HG03432 (cell line): Measurements from ENCODE around the gene XXYLT1.
"Not testable (repeated sequence)": the region's sequence is repeated elsewhere in the genome, so short reads cannot be mapped to it uniquely, and the experiment has no call there.

Source experiments
- ATAC-seq: cut with Tn5 transposase; IDR thresholded peaks from one replicate; pipeline ENCODE4 v1.9.1; 2021; ENCODE audit warnings: mild to moderate bottlenecking, moderate library complexity; ENCODE audit not compliant: unreplicated experiment

Gene XXYLT1

DNA sequence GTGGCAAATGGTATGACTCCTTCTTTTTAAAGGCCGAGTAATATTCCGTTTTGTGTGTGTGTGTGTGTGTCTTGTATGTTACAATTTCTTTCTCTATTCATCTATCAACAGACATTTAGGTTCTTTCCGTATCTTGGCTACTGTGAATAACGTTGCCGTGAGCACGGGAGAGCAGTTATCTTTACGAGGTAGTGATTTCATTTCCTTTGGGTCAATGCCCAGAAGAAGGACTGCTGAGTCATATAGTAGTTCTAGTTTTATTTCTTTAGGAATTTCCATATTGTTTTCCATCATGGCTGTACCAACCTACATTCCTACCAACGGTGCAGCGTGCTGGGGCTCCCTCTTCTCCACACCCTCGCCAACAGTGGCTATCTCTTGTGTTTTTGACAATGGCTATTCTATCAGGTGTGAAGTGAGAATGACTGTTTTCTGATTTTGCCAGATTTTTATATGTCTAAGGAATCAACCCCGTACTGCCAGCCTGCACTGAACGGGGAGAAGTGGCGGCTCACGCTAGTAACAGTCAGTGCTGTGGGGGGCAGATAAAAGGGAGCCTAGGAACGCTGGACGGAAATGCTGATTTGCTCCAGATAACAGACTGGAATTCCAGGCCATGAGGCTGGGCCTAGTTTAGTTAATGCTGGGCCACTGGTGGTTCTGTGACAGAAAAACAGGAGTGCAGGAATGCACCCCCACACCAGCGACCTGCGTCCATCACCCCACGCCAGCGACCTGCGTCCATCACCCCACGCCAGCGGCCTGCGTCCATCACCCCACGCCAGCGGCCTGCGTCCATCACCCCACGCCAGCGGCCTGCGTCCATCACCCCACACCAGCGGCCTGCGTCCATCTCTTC, 168.1 kb downstream of the XXYLT1 start:
- ATAC-seq = no peak

DNA sequence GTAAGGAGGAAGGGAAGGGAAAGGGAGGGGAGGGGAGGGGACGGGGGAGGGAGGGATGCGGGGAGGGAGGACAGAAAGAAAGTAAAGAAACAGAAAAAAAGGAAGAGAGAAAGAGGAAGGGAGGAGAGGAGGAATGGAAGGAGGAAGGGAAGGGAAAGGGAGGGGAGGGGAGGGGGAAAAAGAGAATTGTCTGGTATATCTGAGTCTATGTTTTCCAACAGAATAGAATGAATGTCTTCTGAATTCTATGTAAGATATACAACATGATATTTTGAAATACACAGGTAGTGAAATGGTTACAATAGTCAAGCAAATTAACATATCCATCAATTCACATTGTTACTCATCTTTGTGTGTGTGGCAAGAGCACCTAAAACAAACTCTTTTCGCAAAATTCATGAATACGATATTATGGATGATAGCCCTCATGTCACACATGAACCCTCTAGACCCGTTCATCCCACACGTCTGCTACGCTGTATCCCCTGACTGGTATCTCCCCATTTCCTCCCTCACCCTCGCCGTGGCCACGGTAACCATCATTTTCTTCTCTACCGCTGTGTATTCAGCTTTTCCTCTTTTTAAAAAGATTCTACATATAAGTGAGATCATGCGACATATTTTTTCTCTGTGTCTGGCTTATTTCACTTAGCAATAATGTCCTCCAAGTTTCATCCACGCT, 168.9 kb downstream of the XXYLT1 start:
- no peak for ATAC-seq

DNA sequence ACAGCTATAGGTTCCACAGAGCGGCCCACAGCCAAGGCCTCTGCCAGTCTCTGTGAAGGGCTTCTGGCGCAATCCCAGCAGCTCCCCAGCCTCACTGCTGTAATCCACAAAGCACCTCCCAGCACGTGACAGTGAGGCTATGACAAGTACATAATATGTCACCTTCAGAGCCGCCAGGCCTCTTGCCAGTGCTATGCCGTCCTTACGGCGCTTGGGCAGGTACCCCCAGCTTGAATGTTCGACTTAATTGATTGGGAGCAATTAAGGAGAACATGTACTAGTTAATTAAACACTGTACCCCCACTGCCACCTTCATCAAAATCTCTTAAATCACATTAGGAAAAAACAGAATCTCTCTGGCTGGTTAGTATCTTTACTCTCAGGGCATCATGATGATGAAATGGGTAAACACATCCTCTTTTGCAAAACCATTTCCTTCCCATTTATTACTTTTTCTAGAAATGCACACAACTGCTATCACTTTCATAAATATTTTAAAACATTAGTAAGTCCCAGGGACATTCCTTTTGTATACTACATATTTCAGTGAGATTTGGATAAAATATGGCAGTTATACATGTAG, 169.9 kb downstream of the XXYLT1 start:
- ATAC-seq = no peak

GRCh38 chr3:195099951-195100785, 170.8 kb downstream of the XXYLT1 start:
- ATAC-seq = no peak

GRCh38 chr3:195098741-195099525, 172.0 kb downstream of the XXYLT1 start:
- ATAC-seq = no peak

- no peak for ATAC-seq
Observed at GRCh38 chr3:195097331-195098255, 173.4 kb downstream of the XXYLT1 start.

- ATAC-seq = no peak
Observed at GRCh38 chr3:195096484-195097330, 174.3 kb downstream of the XXYLT1 start.

DNA sequence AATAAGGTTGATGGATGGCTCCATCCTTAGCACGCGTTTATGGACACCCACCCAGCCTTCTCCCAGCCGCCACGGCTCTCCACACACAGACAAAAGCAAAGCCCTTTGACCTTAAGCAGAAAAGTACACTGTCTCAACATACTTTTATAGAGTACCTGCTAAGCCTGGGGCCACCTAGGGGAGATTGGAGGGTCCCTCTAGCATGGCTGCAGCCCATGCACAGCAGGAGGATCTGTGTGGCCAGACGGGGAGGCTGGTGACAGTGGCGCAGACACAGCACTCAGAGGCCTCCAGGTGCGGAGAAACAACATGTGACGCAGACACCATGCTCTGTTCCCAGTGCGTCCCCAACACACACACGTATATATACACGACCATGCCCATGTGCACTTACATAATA, 174.9 kb downstream of the XXYLT1 start:
- ATAC-seq = no peak

DNA sequence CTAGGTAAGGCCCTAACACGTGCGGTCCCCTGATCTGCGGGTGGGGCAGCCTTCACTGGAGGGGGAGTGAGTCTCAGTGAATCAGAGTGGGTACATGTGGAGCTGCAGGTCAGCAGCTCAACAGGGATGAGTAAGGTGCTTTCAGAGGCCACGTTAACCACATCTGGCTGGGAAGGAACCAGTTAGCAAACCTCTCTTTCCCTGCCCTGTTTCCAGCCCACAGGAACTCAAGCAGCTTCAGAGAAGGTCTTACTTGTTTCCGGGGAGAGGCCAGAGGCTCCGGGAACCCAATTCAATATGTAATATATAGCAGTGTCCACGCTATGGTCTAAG, 175.3 kb downstream of the XXYLT1 start:
- peak; percentile 9 for ATAC-seq

GRCh38 chr3:195095035-195095703, 175.8 kb downstream of the XXYLT1 start:
- ATAC-seq = peak; percentile 77

- peak; percentile 88 for ATAC-seq
Observed at GRCh38 chr3:195094191-195094921, 176.6 kb downstream of the XXYLT1 start.

GRCh38 chr3:195093731-195094130, 177.2 kb downstream of the XXYLT1 start:
- peak; percentile 5 for ATAC-seq

- ATAC-seq = not testable (repeated sequence)
Observed at GRCh38 chr3:195087840-195088601, 182.9 kb downstream of the XXYLT1 start.

DNA sequence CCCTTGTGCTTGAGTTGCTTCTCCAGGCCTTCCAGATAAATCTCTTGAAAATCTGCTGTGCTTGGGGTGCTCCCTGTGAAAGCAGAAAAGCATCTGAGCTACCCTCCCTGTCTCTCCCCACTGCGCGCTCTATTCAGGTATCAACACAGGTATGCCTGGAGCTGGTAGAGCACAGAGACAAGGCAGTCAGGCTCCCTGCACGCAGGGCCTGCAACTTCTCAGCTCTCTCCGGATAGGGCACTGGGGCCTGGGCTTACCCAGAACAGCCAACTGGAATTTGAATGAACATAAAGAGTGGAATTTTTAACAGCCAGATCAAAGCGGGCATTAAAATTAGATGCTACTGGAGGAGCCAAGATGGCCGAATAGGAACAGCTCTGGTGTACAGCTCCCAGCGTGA, 183.6 kb downstream of the XXYLT1 start:
- no peak for ATAC-seq

GRCh38 chr3:195086885-195087284, 184.1 kb downstream of the XXYLT1 start:
- no peak for ATAC-seq

- no peak for ATAC-seq
Observed at GRCh38 chr3:195086341-195086740, 184.6 kb downstream of the XXYLT1 start.
